Astrocyte (in vitro differentiated cells and primary cell): ENCODE measurements around the gene CDS2.

Source experiments
- CTCF ChIP-seq: IDR thresholded peaks from 2 replicates; pipeline ENCODE4 v1.5.1; 2011; ENCODE audit warnings: low read depth, mild to moderate bottlenecking, inconsistent platforms, low read length, moderate library complexity; ENCODE audit not compliant: insufficient read depth
- EZH2 ChIP-seq: IDR thresholded peaks from 2 replicates; pipeline ENCODE4 v1.6.1; 2012; ENCODE audit warnings: mild to moderate bottlenecking, low read length, inconsistent platforms; ENCODE audit not compliant: insufficient read depth

- TF ChIP-seq EZH2 (no peak), CTCF (no peak)
Measured at GRCh38 chr20:5217616-5218015, 90.8 kb downstream of the CDS2 start.
